D721Med (cell line): Measurements from ENCODE around the gene FAM25A.
"Not testable (repeated sequence)": the region's sequence is repeated elsewhere in the genome, so short reads cannot be mapped to it uniquely, and the experiment has no call there.

Experiments
- DNase-seq: peaks from one replicate; pipeline ENCODE4 v3.0.0; 2011; ENCODE audit warnings: low spot score; ENCODE audit not compliant: insufficient read length
- FAIRE-seq: peaks from 2 replicates; lab custom pipeline; 2011; peaks lifted over from hg19 to GRCh38; lab: Jason Lieb, UNC
- TF ChIP-seq, protein P1 (sequence below): IDR thresholded peaks from 2 replicates; pipeline ENCODE4 v1.5.1; 2012; ENCODE audit warnings: mild to moderate bottlenecking, control low read depth; ENCODE audit not compliant: insufficient read depth; ENCODE audit errors: missing control alignments

Gene FAM25A

DNA sequence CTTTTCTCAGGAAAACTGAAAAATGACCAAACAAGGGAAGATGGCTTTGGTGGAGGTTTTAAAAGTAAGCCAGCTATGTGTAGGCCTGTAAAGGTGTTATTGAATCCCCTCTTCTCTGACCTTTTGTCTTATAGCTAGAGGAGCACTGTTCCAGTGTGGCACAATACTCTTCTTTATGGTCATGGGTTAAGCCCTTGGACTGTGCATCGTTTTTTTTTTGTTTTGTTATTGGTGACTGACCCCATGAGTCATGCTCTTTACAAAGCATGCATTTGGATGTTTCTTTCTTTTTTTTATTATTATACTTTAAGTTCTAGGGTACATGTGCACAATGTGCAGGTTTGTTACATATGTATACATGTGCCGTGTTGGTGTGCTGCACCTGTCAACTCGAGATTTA lies 19.6 kb upstream of the FAM25A start:
- DNase-seq (no peak), FAIRE-seq (no peak)
- TF ChIP-seq, protein P1, sequence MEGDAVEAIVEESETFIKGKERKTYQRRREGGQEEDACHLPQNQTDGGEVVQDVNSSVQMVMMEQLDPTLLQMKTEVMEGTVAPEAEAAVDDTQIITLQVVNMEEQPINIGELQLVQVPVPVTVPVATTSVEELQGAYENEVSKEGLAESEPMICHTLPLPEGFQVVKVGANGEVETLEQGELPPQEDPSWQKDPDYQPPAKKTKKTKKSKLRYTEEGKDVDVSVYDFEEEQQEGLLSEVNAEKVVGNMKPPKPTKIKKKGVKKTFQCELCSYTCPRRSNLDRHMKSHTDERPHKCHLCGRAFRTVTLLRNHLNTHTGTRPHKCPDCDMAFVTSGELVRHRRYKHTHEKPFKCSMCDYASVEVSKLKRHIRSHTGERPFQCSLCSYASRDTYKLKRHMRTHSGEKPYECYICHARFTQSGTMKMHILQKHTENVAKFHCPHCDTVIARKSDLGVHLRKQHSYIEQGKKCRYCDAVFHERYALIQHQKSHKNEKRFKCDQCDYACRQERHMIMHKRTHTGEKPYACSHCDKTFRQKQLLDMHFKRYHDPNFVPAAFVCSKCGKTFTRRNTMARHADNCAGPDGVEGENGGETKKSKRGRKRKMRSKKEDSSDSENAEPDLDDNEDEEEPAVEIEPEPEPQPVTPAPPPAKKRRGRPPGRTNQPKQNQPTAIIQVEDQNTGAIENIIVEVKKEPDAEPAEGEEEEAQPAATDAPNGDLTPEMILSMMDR, result no peak

DNA sequence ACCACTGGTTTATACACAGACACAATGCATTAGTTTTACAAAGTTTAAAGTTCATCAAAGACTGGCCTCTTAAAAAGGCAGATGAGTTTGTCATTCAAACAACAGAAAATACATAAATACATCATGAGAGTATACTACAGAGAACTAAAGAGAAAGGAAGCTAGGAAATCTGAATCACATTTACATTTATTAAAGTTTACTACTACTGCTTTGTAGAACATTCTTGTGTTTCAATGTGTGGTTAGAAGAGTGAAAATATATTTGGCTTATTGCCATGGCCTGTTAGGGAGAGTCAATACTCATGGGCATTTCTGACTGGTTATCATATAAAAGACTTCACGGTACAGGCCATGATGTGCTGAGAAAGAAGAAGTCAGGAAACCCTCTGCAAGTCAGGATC lies 13.0 kb upstream of the FAM25A start:
- not testable (repeated sequence) for DNase-seq, FAIRE-seq

DNA sequence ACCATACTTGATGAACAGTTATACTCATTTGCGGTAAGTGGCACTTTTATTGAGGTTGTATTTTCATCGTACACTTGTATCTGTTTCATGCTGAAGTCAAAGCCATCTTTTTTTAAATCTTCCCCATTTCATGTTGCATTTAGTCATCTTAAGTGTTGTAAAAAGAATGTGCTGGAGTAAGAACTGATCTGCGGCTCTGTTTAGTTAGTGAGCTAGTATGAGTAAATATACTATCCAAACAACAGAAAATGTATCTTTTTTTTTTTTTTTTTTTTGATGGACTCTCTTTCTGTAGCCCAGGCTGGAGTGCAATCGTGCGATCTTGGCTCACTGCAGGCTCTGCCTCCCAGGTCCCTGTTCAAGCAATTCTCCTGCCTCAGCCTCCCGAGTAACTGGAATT lies 12.4 kb upstream of the FAM25A start:
- not testable (repeated sequence) for FAIRE-seq, DNase-seq

DNA sequence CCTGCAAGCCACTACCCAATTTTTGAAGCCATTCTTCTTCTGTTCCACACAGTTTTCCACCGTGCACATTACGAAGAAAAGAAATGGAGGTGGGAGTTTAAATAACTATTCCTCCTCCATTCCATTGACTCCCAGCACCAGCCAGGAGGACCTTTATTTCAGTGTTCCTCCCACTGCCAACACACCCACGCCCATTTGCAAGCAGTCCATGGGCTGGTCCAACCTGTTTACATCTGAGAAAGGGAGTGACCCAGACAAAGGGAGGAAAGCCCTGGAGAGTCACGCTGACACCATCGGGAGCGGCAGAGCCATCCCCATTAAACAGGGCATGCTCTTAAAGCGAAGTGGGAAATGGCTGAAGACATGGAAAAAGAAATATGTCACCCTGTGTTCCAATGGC lies 11.8 kb upstream of the FAM25A start:
- not testable (repeated sequence) for DNase-seq, FAIRE-seq

DNA sequence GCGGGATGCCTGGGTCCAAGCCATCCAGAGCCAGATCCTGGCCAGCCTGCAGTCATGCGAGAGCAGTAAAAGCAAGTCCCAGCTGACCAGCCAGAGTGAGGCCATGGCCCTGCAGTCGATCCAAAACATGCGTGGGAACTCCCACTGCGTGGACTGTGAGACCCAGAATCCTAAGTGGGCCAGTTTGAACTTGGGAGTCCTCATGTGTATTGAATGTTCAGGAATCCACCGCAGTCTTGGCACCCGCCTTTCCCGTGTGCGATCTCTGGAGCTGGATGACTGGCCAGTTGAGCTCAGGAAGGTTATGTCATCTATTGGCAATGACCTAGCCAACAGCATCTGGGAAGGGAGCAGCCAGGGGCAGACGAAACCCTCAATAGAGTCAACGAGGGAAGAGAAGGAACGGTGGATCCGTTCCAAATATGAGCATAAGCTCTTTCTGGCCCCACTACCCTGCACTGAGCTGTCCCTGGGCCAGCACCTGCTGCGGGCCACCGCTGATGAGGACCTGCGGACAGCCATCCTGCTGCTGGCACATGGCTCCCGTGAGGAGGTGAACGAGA lies 10.9 kb upstream of the FAM25A start:
- FAIRE-seq, DNase-seq: not testable (repeated sequence)

DNA sequence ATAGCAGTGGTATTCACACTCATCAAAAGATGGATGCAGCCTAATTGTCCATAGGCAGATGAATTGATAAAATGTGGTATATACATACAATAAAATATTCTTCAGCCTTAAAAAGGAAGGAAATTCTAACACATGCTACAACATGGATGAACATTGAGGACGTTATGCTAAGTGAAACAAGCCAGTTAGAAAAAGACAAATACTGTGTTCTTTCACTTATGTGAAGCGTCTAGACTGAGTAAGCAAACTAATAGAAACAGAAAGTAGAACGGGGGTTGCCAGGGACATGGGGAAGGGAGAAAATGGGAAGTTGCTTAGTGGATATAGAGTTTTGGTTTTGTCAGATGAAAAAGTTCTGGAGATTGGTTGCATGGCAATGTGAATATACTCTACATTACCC lies 6.6 kb upstream of the FAM25A start:
- not testable (repeated sequence) for DNase-seq, FAIRE-seq

DNA sequence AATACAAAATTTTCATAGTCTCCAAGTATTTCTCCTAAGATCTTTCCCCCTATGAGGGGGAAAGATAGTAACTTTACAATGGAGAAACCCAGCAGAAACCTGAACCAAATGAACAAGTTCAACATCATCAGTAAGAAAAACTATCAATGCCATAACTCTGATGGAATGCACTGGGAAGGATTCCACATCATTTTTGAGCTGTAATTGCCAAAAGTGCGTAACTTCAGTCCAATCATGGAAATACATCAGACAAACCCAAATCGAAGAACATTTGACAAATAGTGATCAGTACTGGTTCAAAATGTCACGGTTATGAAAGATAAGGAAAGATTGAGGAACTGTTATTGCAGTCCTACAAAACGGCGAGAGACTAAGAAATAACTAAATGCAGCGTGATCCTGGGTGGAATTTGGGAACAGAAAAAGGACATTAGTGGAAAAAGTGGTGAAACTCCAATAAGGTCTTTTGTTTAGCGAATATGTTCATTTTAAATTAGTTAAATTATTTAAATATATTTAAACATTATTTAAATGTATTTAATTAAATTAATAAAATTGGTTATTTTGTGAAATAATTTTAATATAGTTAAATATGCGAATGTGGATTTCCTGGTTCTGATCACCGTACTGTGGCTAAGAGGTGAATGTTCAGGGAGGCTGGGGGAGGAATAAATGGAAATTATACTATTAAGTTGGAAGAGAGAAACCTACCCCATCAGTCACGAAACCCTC lies 4.9 kb upstream of the FAM25A start:
- DNase-seq, FAIRE-seq: not testable (repeated sequence)

DNA sequence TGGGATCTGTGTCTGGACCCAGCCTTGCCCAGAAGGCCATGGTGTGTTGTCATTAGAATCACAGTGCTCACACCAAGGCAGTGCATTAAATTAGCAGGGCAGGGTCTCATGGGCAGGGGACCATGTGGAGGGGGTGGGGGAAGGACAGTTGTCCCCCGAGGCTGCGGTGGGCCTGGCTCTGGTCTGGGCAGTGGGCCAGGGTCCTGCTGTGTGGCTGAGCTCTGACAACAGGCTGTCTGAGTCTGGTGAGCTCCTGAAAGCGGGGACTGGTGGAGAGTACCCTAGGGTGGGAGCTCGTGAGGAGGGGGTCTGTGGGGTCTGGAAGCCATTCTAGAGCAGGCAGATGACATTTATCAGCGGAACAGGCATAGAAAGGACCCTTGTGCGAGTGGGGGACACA lies 2.0 kb upstream of the FAM25A start:
- not testable (repeated sequence) for DNase-seq, FAIRE-seq

DNA sequence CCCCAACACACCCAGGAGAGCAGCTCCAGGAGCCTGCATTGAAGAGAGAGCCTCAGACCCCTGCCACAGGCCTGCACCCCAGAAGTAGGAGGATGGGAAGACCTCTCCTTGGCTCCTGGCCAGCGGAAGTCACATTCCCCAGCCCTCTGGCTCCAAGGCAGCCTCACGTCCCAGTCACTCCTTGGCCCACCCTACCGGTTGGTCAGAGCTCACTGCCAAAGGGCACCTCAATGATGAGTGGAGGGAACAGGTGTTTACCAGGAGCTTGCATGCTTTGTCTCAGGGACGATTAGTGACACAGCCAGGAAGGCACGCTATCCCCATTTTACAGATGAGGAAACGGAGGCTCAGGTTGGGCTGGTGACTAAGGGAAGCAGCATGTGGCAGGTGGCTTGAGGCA lies 1.0 kb upstream of the FAM25A start:
- DNase-seq, FAIRE-seq: not testable (repeated sequence)

DNA sequence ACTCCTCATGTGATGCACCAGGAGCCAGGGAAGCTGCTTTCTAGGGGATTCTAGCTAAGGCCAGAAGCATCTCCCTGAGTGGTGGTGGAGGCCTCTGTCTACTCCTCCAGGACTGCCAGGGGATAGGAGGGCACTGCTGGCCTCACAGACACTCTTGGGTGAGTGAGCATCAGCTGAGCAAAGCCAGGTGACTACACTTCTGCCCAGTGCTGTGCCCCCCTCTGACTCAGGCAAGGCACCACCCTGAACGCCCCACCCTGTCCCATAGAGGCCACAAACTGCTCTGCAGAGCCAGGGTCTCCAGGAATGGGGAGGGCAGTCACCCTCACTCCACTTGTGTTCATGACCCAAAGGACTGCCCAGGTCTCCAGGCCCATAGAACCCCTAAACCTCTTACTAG lies 590 bp upstream of the FAM25A start:
- DNase-seq, FAIRE-seq: not testable (repeated sequence)

DNA sequence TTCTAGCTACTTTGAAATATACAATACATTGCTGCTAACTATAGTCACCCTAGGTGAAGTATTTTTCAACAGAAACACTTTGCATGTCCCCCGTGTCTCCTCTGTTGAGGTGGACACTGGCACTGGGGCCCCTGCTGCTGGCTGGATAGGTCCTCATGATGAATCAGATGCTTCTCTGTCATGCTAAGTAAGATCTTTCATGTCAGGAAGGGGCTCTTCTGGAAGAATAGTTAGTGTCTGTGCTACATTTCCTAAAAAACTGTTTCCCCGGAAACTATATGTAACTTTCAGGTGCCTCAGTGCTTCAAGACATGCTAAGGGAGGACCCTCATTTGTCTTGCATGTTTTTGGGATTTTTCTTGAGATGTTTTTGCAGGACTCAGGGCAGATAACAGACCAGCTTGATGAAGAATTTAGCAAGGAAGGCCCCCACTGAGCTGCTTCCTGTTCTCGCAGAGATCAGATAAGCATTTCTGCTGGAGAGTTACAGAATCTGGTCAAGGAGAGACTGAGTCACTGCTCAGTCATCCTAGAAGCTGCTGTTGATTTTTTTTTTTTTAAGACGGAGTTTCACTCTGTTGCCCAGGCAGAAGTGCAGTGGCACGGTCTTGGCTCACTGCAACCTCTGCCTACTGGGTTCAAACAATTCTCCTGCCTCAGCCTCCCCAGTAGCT lies 5.3 kb downstream of the FAM25A start:
- FAIRE-seq, DNase-seq: not testable (repeated sequence)

DNA sequence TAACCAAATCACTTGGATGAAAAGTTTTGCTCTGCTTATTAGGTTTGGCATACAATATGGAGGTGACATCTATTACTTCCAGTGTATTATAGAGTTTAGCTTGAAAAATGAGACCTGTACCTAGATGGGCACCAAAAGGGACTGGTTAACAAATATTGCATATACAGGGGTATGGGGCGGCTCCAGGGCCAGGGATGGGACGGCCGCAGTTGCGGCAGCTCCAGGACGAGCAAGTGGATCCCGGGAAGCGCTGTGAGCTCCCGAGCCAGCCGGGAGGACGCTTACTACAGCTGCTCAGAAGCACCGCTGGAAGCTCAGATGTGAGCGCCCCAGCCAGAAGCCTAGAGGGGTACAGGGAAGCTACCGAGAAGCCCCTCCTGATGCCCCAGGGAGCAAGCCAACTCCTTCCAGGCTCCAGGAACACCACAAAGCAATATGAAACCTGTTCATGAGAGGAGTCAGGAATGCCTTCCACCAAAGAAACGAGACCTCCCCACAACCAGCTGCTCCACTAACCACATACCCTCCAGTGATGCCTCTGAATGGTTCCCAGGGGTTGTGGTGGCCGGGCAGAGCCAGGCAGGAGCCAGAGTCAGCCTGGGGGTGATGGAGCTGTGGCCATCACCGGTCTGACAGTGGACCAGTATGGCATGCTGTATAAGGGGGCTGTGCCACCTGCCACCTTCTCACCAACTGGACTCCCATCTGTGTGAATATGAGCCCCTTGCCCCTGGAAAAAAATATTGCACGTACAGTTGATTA lies 6.8 kb downstream of the FAM25A start:
- DNase-seq, result not testable (repeated sequence)

DNA sequence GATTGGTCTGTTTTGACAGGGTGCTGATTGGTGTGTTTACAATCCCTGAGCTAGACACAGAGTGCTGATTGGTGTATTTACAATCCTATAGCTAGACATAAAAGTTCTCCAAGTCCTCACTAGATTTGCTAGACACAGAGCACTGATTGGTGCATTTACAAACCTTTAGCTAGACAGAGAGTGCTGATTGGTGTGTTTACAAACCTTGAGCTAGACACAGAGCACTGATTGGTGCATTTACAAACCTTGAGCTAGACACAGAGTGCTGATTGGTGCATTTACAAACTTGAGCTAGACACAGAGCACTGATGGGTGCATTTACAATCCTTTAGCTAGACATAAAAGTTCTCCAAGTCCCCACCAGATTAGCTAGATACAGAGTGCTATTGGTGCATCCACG lies 10.3 kb downstream of the FAM25A start:
- FAIRE-seq, DNase-seq: not testable (repeated sequence)

More for the DNA sequence above, 6.8 kb downstream of the FAM25A start:
- not testable (repeated sequence) for FAIRE-seq
